HS-5 (cell line): ENCODE results near the gene STX4.

Experiments used
- DNase-seq: peaks from one replicate; pipeline ENCODE4 v3.0.0-alpha.2; 2012; ENCODE audit warnings: low read depth

STX4 gene

GRCh38 chr16:31064882-31065461, 31.6 kb downstream of the STX4 start:
- DNase-seq = peak; percentile 94

GRCh38 chr16:31067342-31067741, 34.0 kb downstream of the STX4 start:
- DNase-seq = no peak

- DNase-seq = peak; percentile 81
Observed at GRCh38 chr16:31071861-31072260, 38.5 kb downstream of the STX4 start.

- no peak for DNase-seq
Observed at GRCh38 chr16:31072540-31073141, 39.3 kb downstream of the STX4 start.

GRCh38 chr16:31073142-31073969, 40.0 kb downstream of the STX4 start:
- DNase-seq = no peak

GRCh38 chr16:31073970-31074813, 40.8 kb downstream of the STX4 start, which contains the start of the genes ZNF646 and ZNF668:
ZNF646 (plus strand) TSS chr16:31074422; CDS start chr16:31076325, 1,903 bp downstream.
ZNF668 (minus strand) TSS chr16:31074240; CDS start chr16:31064459, 9,781 bp downstream.
- peak; percentile 97 for DNase-seq

GRCh38 chr16:31074814-31075183, 41.4 kb downstream of the STX4 start:
- DNase-seq = no peak

- DNase-seq = no peak
Observed at GRCh38 chr16:31076319-31076718, 43.0 kb downstream of the STX4 start.

GRCh38 chr16:31077024-31077423, 43.7 kb downstream of the STX4 start:
- DNase-seq = no peak

GRCh38 chr16:31077592-31078396, 44.4 kb downstream of the STX4 start:
- DNase-seq = no peak

- no peak for DNase-seq
Observed at GRCh38 chr16:31078597-31079341, 45.4 kb downstream of the STX4 start.

- DNase-seq = no peak
Observed at GRCh38 chr16:31079342-31079944, 46.1 kb downstream of the STX4 start.

GRCh38 chr16:31080035-31080629, 46.8 kb downstream of the STX4 start:
- no peak for DNase-seq

- no peak for DNase-seq
Observed at GRCh38 chr16:31080756-31081419, 47.5 kb downstream of the STX4 start.

- DNase-seq = no peak
Observed at GRCh38 chr16:31081428-31082351, 48.3 kb downstream of the STX4 start.

- DNase-seq = no peak
Observed at GRCh38 chr16:31082368-31083045, 49.1 kb downstream of the STX4 start.

- no peak for DNase-seq
Observed at GRCh38 chr16:31083081-31083480, 49.7 kb downstream of the STX4 start.
